ENCODE results near the gene RETREG1. TPM values are rescaled to one million over a fixed set of nuclear protein-coding genes. Genes with fewer than 3 reads are reported as not detected.
A peak's percentile ranks its signal among the peaks of the same experiment; 100 is the strongest.
"Not testable (repeated sequence)": the region's sequence is repeated elsewhere in the genome, so short reads cannot be mapped to it uniquely, and the experiment has no call there.

The RETREG1 gene
- total RNA-seq, 2 experiments from 2014 or later, result 17.7 to 23.3 TPM

- H3K36me3 Mint-ChIP-seq (ENCODE audit: low read depth), result peaks cover 20% of the 10 kb centered on the region
- no peaks in the 10 kb centered on the region for H3K27me3 Mint-ChIP-seq
- no peak for ATAC-seq
- H3K4me3 Mint-ChIP-seq, result peak overlapping the region; percentile 98
- H3K4me1 Mint-ChIP-seq, result peaks cover 36% of the 10 kb centered on the region
- POLR2A ChIA-PET, result interaction anchor here (2.1 kb wide), 1 partner anchor 11 kb away, joined by 21 read pairs; no protein-coding TSS in a partner anchor
- H3K9me3 Mint-ChIP-seq (ENCODE audit: low read depth), result no peaks in the 10 kb centered on the region
- peak; percentile 38 for DNase-seq
- H3K27ac Mint-ChIP-seq, result peak overlapping the region; percentile 94
- intact Hi-C loops (cut with DNase I, micrococcal nuclease), result loop anchor here (2.0 to 5.0 kb wide), 2 partner anchors 41 to 151 kb away; partner anchors contain the start of gene ZNF622 (in 1 of the 2)
- CTCF ChIA-PET, result interaction anchor here (0.6 to 2.2 kb wide), 6 partner anchors 9 to 144 kb away, joined by 3 to 12 read pairs (median 4); no protein-coding TSS in a partner anchor
Observed at GRCh38 chr5:16615741-16616535, 859 bp downstream of the RETREG1 start.

- H3K27me3 Mint-ChIP-seq, result no peaks in the 10 kb centered on the region
- no peaks in the 10 kb centered on the region for H3K9me3 Mint-ChIP-seq (ENCODE audit: low read depth)
- CTCF ChIA-PET, result interaction anchor here (1.0 kb wide), 1 partner anchor 56 kb away, joined by 3 read pairs; no protein-coding TSS in a partner anchor
- ATAC-seq (peak; percentile 45), DNase-seq (peak; percentile 24)
- H3K27ac Mint-ChIP-seq, result no peak overlapping the region
- intact Hi-C loops (cut with DNase I, micrococcal nuclease), result loop anchor here in 1 of 2 experiments (2.0 kb wide), 1 partner anchor 15 kb away; no protein-coding TSS in a partner anchor
- H3K36me3 Mint-ChIP-seq (ENCODE audit: low read depth), result peaks cover 36% of the 10 kb centered on the region
- peaks cover 55% of the 10 kb centered on the region for H3K4me1 Mint-ChIP-seq
- POLR2A ChIA-PET, result interaction anchor here (0.6 kb wide), 1 partner anchor 14 kb away, joined by 5 read pairs; no protein-coding TSS in a partner anchor
- H3K4me3 Mint-ChIP-seq, result no peak overlapping the region
Observed at GRCh38 chr5:16612007-16612406, 4.8 kb downstream of the RETREG1 start.

GRCh38 chr5:16610896-16611295 is 5.9 kb downstream of the RETREG1 start:
- intact Hi-C loops (cut with DNase I, micrococcal nuclease); CTCF ChIA-PET; H3K27me3 Mint-ChIP-seq; POLR2A ChIA-PET; H3K4me3 Mint-ChIP-seq; H3K27ac Mint-ChIP-seq; DNase-seq; ATAC-seq; H3K9me3 Mint-ChIP-seq (ENCODE audit: low read depth): not testable (repeated sequence)
- Mint-ChIP-seq H3K36me3 (ENCODE audit: low read depth) (peaks cover 45% of the 10 kb centered on the region), H3K4me1 (peaks cover 64% of the 10 kb centered on the region)

GRCh38 chr5:16609412-16609811 is 7.4 kb downstream of the RETREG1 start:
- intact Hi-C loops (cut with DNase I, micrococcal nuclease), result no loop called here
- H3K27ac Mint-ChIP-seq, result no peak overlapping the region

GRCh38 chr5:16606628-16607027 is 10.2 kb downstream of the RETREG1 start:
- Mint-ChIP-seq H3K4me3 (no peak overlapping the region), H3K4me1 (peaks cover 58% of the 10 kb centered on the region), H3K27me3 (no peaks in the 10 kb centered on the region), H3K36me3 (ENCODE audit: low read depth) (peaks cover 49% of the 10 kb centered on the region), H3K9me3 (ENCODE audit: low read depth) (no peaks in the 10 kb centered on the region), H3K27ac (no peak overlapping the region)
- ATAC-seq, result no peak
- intact Hi-C loops (cut with DNase I, micrococcal nuclease), result no loop called here
- no peak for DNase-seq
- CTCF ChIA-PET, result interaction anchor here (0.6 kb wide), 1 partner anchor 21 kb away, joined by 3 read pairs; no protein-coding TSS in a partner anchor
- POLR2A ChIA-PET, result no interaction called here

More at GRCh38 chr5:16609412-16609811, 7.4 kb downstream of the RETREG1 start:
- Mint-ChIP-seq H3K36me3 (ENCODE audit: low read depth) (peaks cover 43% of the 10 kb centered on the region), H3K4me1 (peaks cover 67% of the 10 kb centered on the region), H3K9me3 (ENCODE audit: low read depth) (no peaks in the 10 kb centered on the region), H3K4me3 (no peak overlapping the region), H3K27me3 (no peaks in the 10 kb centered on the region)
- DNase-seq (no peak), ATAC-seq (no peak)
- CTCF ChIA-PET, result interaction anchor here (2.0 kb wide), 1 partner anchor 24 kb away, joined by 5 read pairs; no protein-coding TSS in a partner anchor
- POLR2A ChIA-PET, result interaction anchor here (0.7 kb wide), 1 partner anchor 151 kb away, joined by 4 read pairs; no protein-coding TSS in a partner anchor

- no peak for ATAC-seq
- DNase-seq, result no peak
- ChIA-PET POLR2A (interaction anchor here (0.6 to 1.0 kb wide), 2 partner anchors 9 kb away, joined by 3 to 8 read pairs; no protein-coding TSS in a partner anchor), CTCF (no interaction called here)
- Mint-ChIP-seq H3K36me3 (ENCODE audit: low read depth) (peaks cover 44% of the 10 kb centered on the region), H3K4me3 (no peak overlapping the region), H3K27me3 (no peaks in the 10 kb centered on the region), H3K27ac (no peak overlapping the region), H3K9me3 (ENCODE audit: low read depth) (no peaks in the 10 kb centered on the region), H3K4me1 (peaks cover 53% of the 10 kb centered on the region)
- intact Hi-C loops (cut with DNase I, micrococcal nuclease), result no loop called here
Observed at GRCh38 chr5:16603701-16604100, 13.1 kb downstream of the RETREG1 start.

- H3K27ac Mint-ChIP-seq, result no peak overlapping the region
- intact Hi-C loops (cut with DNase I, micrococcal nuclease), result no loop called here
- H3K4me1 Mint-ChIP-seq, result peaks cover 55% of the 10 kb centered on the region
- H3K9me3 Mint-ChIP-seq (ENCODE audit: low read depth), result no peaks in the 10 kb centered on the region
- no peak overlapping the region for H3K4me3 Mint-ChIP-seq
- peaks cover 47% of the 10 kb centered on the region for H3K36me3 Mint-ChIP-seq (ENCODE audit: low read depth)
- no peak for ATAC-seq
- ChIA-PET POLR2A (no interaction called here), CTCF (no interaction called here)
- no peak for DNase-seq
- no peaks in the 10 kb centered on the region for H3K27me3 Mint-ChIP-seq
Observed at GRCh38 chr5:16603295-16603694, 13.5 kb downstream of the RETREG1 start.

- ChIA-PET POLR2A (no interaction called here), CTCF (interaction anchor here (1.0 kb wide), 1 partner anchor 10 kb away, joined by 3 read pairs; no protein-coding TSS in a partner anchor)
- no peak for DNase-seq
- peaks cover 62% of the 10 kb centered on the region for H3K4me1 Mint-ChIP-seq
- no peaks in the 10 kb centered on the region for H3K9me3 Mint-ChIP-seq (ENCODE audit: low read depth)
- no peaks in the 10 kb centered on the region for H3K27me3 Mint-ChIP-seq
- H3K36me3 Mint-ChIP-seq (ENCODE audit: low read depth), result peaks cover 50% of the 10 kb centered on the region
- no peak overlapping the region for H3K27ac Mint-ChIP-seq
- intact Hi-C loops (cut with DNase I, micrococcal nuclease), result no loop called here
- no peak overlapping the region for H3K4me3 Mint-ChIP-seq
- ATAC-seq, result no peak
Observed at GRCh38 chr5:16602182-16602581, 14.6 kb downstream of the RETREG1 start.

GRCh38 chr5:16600946-16601345 is 15.9 kb downstream of the RETREG1 start:
- Mint-ChIP-seq H3K36me3 (ENCODE audit: low read depth) (peaks cover 41% of the 10 kb centered on the region), H3K4me3 (no peak overlapping the region), H3K27me3 (no peaks in the 10 kb centered on the region), H3K4me1 (peaks cover 59% of the 10 kb centered on the region), H3K9me3 (ENCODE audit: low read depth) (no peaks in the 10 kb centered on the region), H3K27ac (no peak overlapping the region)
- ATAC-seq (no peak), DNase-seq (no peak)
- intact Hi-C loops (cut with DNase I, micrococcal nuclease), result no loop called here
- CTCF ChIA-PET, result interaction anchor here (0.6 to 0.7 kb wide), 2 partner anchors 75 to 1060 kb away, joined by 3 read pairs; no protein-coding TSS in a partner anchor
- POLR2A ChIA-PET, result interaction anchor here (0.5 kb wide), 1 partner anchor 114 kb away, joined by 5 read pairs; no protein-coding TSS in a partner anchor

GRCh38 chr5:16600397-16600796 is 16.4 kb downstream of the RETREG1 start:
- Mint-ChIP-seq H3K27ac (peak overlapping the region; percentile 14), H3K4me3 (no peak overlapping the region), H3K36me3 (ENCODE audit: low read depth) (peaks cover 41% of the 10 kb centered on the region), H3K27me3 (no peaks in the 10 kb centered on the region), H3K4me1 (peaks cover 62% of the 10 kb centered on the region), H3K9me3 (ENCODE audit: low read depth) (no peaks in the 10 kb centered on the region)
- intact Hi-C loops (cut with DNase I, micrococcal nuclease), result no loop called here
- DNase-seq (no peak), ATAC-seq (no peak)
- ChIA-PET POLR2A (interaction anchor here (0.5 kb wide), 1 partner anchor 115 kb away, joined by 5 read pairs; no protein-coding TSS in a partner anchor), CTCF (interaction anchor here (0.6 to 0.7 kb wide), 2 partner anchors 76 to 1061 kb away, joined by 3 read pairs; no protein-coding TSS in a partner anchor)

- POLR2A ChIA-PET, result no interaction called here
- CTCF ChIA-PET, result interaction anchor here (0.7 kb wide), 1 partner anchor 46 kb away, joined by 3 read pairs; no protein-coding TSS in a partner anchor
Observed at GRCh38 chr5:16597946-16598694, 18.7 kb downstream of the RETREG1 start.

More at GRCh38 chr5:16597946-16598694, 18.7 kb downstream of the RETREG1 start:
- H3K27me3 Mint-ChIP-seq, result no peaks in the 10 kb centered on the region
- H3K9me3 Mint-ChIP-seq (ENCODE audit: low read depth), result no peaks in the 10 kb centered on the region
- H3K4me1 Mint-ChIP-seq, result peaks cover 67% of the 10 kb centered on the region
- peak overlapping the region; percentile 1 for H3K27ac Mint-ChIP-seq
- ATAC-seq (no peak), DNase-seq (no peak)
- peaks cover 45% of the 10 kb centered on the region for H3K36me3 Mint-ChIP-seq (ENCODE audit: low read depth)
- intact Hi-C loops (cut with DNase I, micrococcal nuclease), result no loop called here
- H3K4me3 Mint-ChIP-seq, result no peak overlapping the region

Measured in activated CD4-positive, alpha-beta T cell treated with anti-CD3 and anti-CD28 coated beads for 36 hours (primary cell).